ENCODE results near the gene COG5.

Gene COG5

GRCh38 chr7:107563775-107564552 lies at the start of gene COG5, which contains the start of gene DUS4L:
TSS of gene COG5 (minus strand) at chr7:107563920. CDS start at chr7:107563896, 24 bp downstream.
TSS of gene DUS4L (plus strand) at chr7:107563971. CDS start at chr7:107567071, 3,100 bp downstream.
- DNase-seq (ENCODE audit: low spot score), result peak; percentile 88
- no peak for TF ChIP-seq CTCF (IDR thresholded peaks at IDR 0.05; ENCODE audit: extremely low read depth, insufficient read depth, missing control alignments)

GRCh38 chr7:107613439-107613838 lies 49.7 kb upstream of the COG5 start:
- in situ Hi-C loops (cut with MboI; ENCODE audit: low pct_unique_long_range_greater_than_20kb, low sequenced_read_pairs, unreplicated experiment), result no loop called here

More at GRCh38 chr7:107563775-107564552, at the start of gene COG5, which contains the start of gene DUS4L:
- in situ Hi-C loops (cut with MboI; ENCODE audit: low pct_unique_long_range_greater_than_20kb, low sequenced_read_pairs, unreplicated experiment), result no loop called here

GRCh38 chr7:107610323-107610722 lies 46.6 kb upstream of the COG5 start:
- DNase-seq (ENCODE audit: low spot score), result no peak
- in situ Hi-C loops (cut with MboI; ENCODE audit: low pct_unique_long_range_greater_than_20kb, low sequenced_read_pairs, unreplicated experiment), result no loop called here
- no peak for TF ChIP-seq CTCF (IDR thresholded peaks at IDR 0.05; ENCODE audit: extremely low read depth, insufficient read depth, missing control alignments)

More at GRCh38 chr7:107613439-107613838, 49.7 kb upstream of the COG5 start:
- DNase-seq (ENCODE audit: low spot score), result no peak
- TF ChIP-seq CTCF (IDR thresholded peaks at IDR 0.05; ENCODE audit: extremely low read depth, insufficient read depth, missing control alignments), result no peak

- DNase-seq (ENCODE audit: low spot score), result no peak
- in situ Hi-C loops (cut with MboI; ENCODE audit: low pct_unique_long_range_greater_than_20kb, low sequenced_read_pairs, unreplicated experiment), result no loop called here
- TF ChIP-seq CTCF (IDR thresholded peaks at IDR 0.05; ENCODE audit: extremely low read depth, insufficient read depth, missing control alignments), result no peak
Observed at GRCh38 chr7:107609811-107610261, 46.1 kb upstream of the COG5 start.

- DNase-seq (ENCODE audit: low spot score), result no peak
- in situ Hi-C loops (cut with MboI; ENCODE audit: low pct_unique_long_range_greater_than_20kb, low sequenced_read_pairs, unreplicated experiment), result no loop called here
Observed at GRCh38 chr7:107606303-107606702, 42.6 kb upstream of the COG5 start.

More at GRCh38 chr7:107606303-107606702, 42.6 kb upstream of the COG5 start:
- no peak for TF ChIP-seq CTCF (IDR thresholded peaks at IDR 0.05; ENCODE audit: extremely low read depth, insufficient read depth, missing control alignments)

All from GM13977 (cell line).